ENCODE measurements around the gene PLP2. TPM values are rescaled to one million over a fixed set of nuclear protein-coding genes. Genes with fewer than 3 reads are reported as not detected.
"Not testable (repeated sequence)": the region's sequence is repeated elsewhere in the genome, so short reads cannot be mapped to it uniquely, and the experiment has no call there.

The PLP2 gene
- total RNA-seq, 5 donors from 2014 or later (not counting 1 experiment from before 2014, with no cell fraction given): 85.2 to 241 (median 207) TPM

GRCh38 chrX:49148390-49149100, 23.2 kb upstream of the PLP2 start:
- H3K36me3 Mint-ChIP-seq; POLR2A ChIA-PET; CTCF ChIA-PET; H3K36me3 ChIP-seq (ENCODE audit: control insufficient read depth in 2 of 2, extremely low read depth in 1 of 2, insufficient read depth in 1 of 2, low read length in 1 of 2); H3K4me3 Mint-ChIP-seq; H3K27ac ChIP-seq (ENCODE audit: low read length); DNase-seq; H3K27me3 ChIP-seq (replicated peaks in 1 of 2; ENCODE audit: control insufficient read depth in 2 of 2, extremely low read depth in 1 of 2, insufficient read depth in 2 of 2, low read length in 1 of 2); H3K4me1 Mint-ChIP-seq; H3K4me3 ChIP-seq (ENCODE audit: control insufficient read depth in 1 of 2, extremely low read depth in 1 of 2, low read length in 1 of 2); H3K27ac Mint-ChIP-seq; H3K9me3 Mint-ChIP-seq; H3K27me3 Mint-ChIP-seq; H3K9me3 ChIP-seq; ATAC-seq (replicated peaks in 1 of 4); H3K4me1 ChIP-seq (ENCODE audit: control insufficient read depth in 1 of 2, extremely low read depth in 1 of 2, insufficient read depth in 2 of 2, low read length in 2 of 2): not testable (repeated sequence)
- WGBS (ENCODE audit: insufficient coverage): 100% methylated on average over 1 of the region's 21 CpGs

GRCh38 chrX:49149291-49149690, 22.4 kb upstream of the PLP2 start:
- H3K4me1 ChIP-seq (ENCODE audit: control insufficient read depth in 1 of 2, extremely low read depth in 1 of 2, insufficient read depth in 2 of 2, low read length in 2 of 2); ATAC-seq (replicated peaks in 1 of 4); H3K4me3 Mint-ChIP-seq; H3K4me1 Mint-ChIP-seq; H3K9me3 Mint-ChIP-seq; DNase-seq; H3K27ac ChIP-seq (ENCODE audit: low read length); CTCF ChIA-PET; H3K4me3 ChIP-seq (ENCODE audit: control insufficient read depth in 1 of 2, extremely low read depth in 1 of 2, low read length in 1 of 2); H3K36me3 Mint-ChIP-seq; H3K27ac Mint-ChIP-seq; H3K9me3 ChIP-seq; H3K36me3 ChIP-seq (ENCODE audit: control insufficient read depth in 2 of 2, extremely low read depth in 1 of 2, insufficient read depth in 1 of 2, low read length in 1 of 2); H3K27me3 Mint-ChIP-seq; POLR2A ChIA-PET; H3K27me3 ChIP-seq (replicated peaks in 1 of 2; ENCODE audit: control insufficient read depth in 2 of 2, extremely low read depth in 1 of 2, insufficient read depth in 2 of 2, low read length in 1 of 2): not testable (repeated sequence)
- 100% methylated on average over 2 of the region's 14 CpGs for WGBS (ENCODE audit: insufficient coverage)

GRCh38 chrX:49153467-49153866, 18.2 kb upstream of the PLP2 start:
- no peaks in the 10 kb centered on the region for H3K27me3 Mint-ChIP-seq
- H3K36me3 Mint-ChIP-seq: no peaks in the 10 kb centered on the region
- ATAC-seq (replicated peaks in 1 of 4): no peak
- Histone ChIP-seq H3K27ac (ENCODE audit: low read length) (no peak overlapping the region), H3K27me3 (replicated peaks in 1 of 2; ENCODE audit: control insufficient read depth in 2 of 2, extremely low read depth in 1 of 2, insufficient read depth in 2 of 2, low read length in 1 of 2) (no peaks in the 10 kb centered on the region), H3K4me3 (ENCODE audit: control insufficient read depth in 1 of 2, extremely low read depth in 1 of 2, low read length in 1 of 2) (no peak overlapping the region), H3K4me1 (ENCODE audit: control insufficient read depth in 1 of 2, extremely low read depth in 1 of 2, insufficient read depth in 2 of 2, low read length in 2 of 2) (peaks cover 0 to 18% of the 10 kb centered on the region in 2 experiments), H3K9me3 (no peaks in the 10 kb centered on the region), H3K36me3 (ENCODE audit: control insufficient read depth in 2 of 2, extremely low read depth in 1 of 2, insufficient read depth in 1 of 2, low read length in 1 of 2) (no peaks in the 10 kb centered on the region)
- no peak overlapping the region for H3K27ac Mint-ChIP-seq
- CTCF ChIA-PET: no interaction called here
- no peak overlapping the region for H3K4me3 Mint-ChIP-seq
- no peaks in the 10 kb centered on the region for H3K9me3 Mint-ChIP-seq
- WGBS (ENCODE audit: insufficient coverage): no CpG with 5 or more reads among the region's 1 CpG
- POLR2A ChIA-PET: no interaction called here
- peaks cover 15 to 24% (median 16%) of the 10 kb centered on the region in 3 donors for H3K4me1 Mint-ChIP-seq
- DNase-seq: no peak

DNA sequence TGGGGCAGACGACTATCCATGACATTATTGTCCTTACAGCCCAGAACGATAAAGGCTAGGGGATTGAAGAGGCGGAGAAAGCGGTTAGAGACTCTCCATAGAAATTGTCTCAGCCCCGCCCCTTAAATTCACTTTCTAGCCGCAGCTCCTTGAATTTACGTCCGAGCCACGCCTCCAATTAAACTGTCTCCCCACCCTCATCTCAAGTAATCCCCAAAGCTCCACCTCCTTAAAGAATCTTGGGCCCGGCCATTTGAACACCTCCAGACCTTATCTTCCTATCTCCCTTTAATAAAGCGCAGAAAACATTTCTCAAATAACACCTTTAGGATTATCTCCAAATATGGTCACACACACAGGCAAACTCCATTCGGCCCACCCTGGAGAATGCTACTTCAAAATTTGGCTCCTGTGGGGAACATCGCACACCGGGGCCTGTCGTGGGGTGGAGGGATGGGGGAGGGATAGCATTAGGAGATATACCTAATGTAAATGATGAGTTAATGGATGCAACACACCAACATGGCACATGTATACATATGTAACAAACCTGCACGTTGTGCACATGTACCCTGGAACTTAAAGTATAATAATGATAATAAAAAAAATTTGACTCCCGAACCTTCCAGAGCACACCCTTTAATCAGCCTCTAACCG, 16.3 kb upstream of the PLP2 start:
- Mint-ChIP-seq H3K27me3 (no peaks in the 10 kb centered on the region), H3K4me1 (peaks cover 15 to 24% (median 16%) of the 10 kb centered on the region in 3 donors), H3K4me3 (peak overlapping the region; percentile 92 to 93 (median 92)), H3K36me3 (no peaks in the 10 kb centered on the region), H3K9me3 (no peaks in the 10 kb centered on the region), H3K27ac (peak overlapping the region; percentile 94 to 97)
- ATAC-seq (replicated peaks in 1 of 4) (peak in 3 of 4 experiments; percentile 2 to 26 (median 23)), DNase-seq (peak in 8 of 35 experiments; percentile 12 to 63 (median 26))
- Histone ChIP-seq H3K36me3 (ENCODE audit: control insufficient read depth in 2 of 2, extremely low read depth in 1 of 2, insufficient read depth in 1 of 2, low read length in 1 of 2) (no peaks in the 10 kb centered on the region), H3K9me3 (no peaks in the 10 kb centered on the region), H3K4me3 (ENCODE audit: control insufficient read depth in 1 of 2, extremely low read depth in 1 of 2, low read length in 1 of 2) (peak overlapping the region; percentile 47 to 63), H3K4me1 (ENCODE audit: control insufficient read depth in 1 of 2, extremely low read depth in 1 of 2, insufficient read depth in 2 of 2, low read length in 2 of 2) (peaks cover 0 to 18% of the 10 kb centered on the region in 2 experiments), H3K27me3 (replicated peaks in 1 of 2; ENCODE audit: control insufficient read depth in 2 of 2, extremely low read depth in 1 of 2, insufficient read depth in 2 of 2, low read length in 1 of 2) (no peaks in the 10 kb centered on the region), H3K27ac (ENCODE audit: low read length) (peak overlapping the region; percentile 90)
- CTCF ChIA-PET: interaction anchor here (0.6 to 1.7 kb wide), 11 partner anchors 11 to 679 kb away, joined by 3 to 25 read pairs (median 5); partner anchors contain the start of genes HDAC6 (in 1 of the 2) and PPP1R3F (in 1 of the 2)
- POLR2A ChIA-PET: interaction anchor here in 1 of 2 donors (0.8 kb wide), 2 partner anchors 36 to 612 kb away, joined by 3 to 6 read pairs; no protein-coding TSS in a partner anchor
- WGBS (ENCODE audit: insufficient coverage): 0% methylated on average over 3 of the region's 18 CpGs

DNA sequence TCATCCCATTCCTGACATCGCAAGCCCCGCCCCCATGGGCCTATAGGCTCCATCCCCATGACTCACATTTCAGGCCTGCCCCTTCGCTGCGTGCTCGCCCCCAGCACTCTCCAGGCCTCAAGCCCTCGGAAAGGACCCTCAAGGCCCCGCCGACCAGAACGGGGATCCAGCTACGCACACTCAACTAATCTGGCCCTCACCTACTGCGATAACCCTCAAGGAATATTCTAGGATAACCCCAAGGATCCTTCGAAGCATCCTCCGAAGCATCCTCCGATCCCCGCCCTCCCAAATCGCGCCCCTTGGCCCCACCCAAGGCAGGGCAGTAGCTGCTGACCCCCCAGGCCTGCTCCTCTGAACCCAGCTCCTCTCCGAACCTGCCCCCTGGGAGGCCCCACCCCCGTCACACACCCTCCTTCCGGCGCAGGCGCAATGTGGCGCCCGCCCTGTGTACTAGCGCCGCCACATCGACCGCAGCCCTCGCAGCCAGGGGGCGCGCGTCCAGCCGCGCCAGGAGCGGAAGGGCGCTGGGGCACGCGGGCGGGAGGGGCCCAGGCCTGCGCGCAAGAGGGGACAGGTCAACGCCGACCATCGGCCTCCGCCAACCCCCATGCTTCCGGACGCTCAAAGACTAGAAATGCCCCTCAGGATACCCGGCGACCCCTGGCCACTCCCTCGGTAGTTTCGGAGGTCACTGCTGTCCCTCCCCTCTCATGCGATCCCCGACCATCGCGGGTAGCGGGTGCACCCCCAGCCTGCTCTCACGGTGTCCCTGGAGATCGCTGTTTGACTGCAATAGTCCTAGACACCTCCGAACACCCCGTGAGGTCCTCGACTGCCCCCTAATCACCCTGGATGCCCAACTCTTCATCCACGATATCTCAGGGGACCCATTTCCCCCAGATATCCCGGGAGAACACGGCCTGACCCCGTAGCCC, 15.5 kb upstream of the PLP2 start:
- under 1% methylated on average over 33 of the region's 65 CpGs for WGBS (ENCODE audit: insufficient coverage)
- H3K27ac Mint-ChIP-seq: peak overlapping the region; percentile 94 to 97
- peaks cover 0 to 18% of the 10 kb centered on the region in 2 experiments for H3K4me1 ChIP-seq (ENCODE audit: control insufficient read depth in 1 of 2, extremely low read depth in 1 of 2, insufficient read depth in 2 of 2, low read length in 2 of 2)
- H3K4me3 Mint-ChIP-seq: peak overlapping the region; percentile 92 to 93 (median 92)
- ChIA-PET CTCF (interaction anchor here (0.6 to 1.7 kb wide), 8 partner anchors 11 to 354 kb away, joined by 3 to 25 read pairs (median 8); partner anchors contain the start of genes HDAC6 (in 1 of the 2) and PPP1R3F (in 1 of the 2)), POLR2A (interaction anchor here in 1 of 2 donors (0.8 kb wide), 1 partner anchor 35 kb away, joined by 6 read pairs; no protein-coding TSS in a partner anchor)
- H3K9me3 ChIP-seq: no peaks in the 10 kb centered on the region
- H3K27me3 Mint-ChIP-seq: no peaks in the 10 kb centered on the region
- peak overlapping the region; percentile 90 for H3K27ac ChIP-seq (ENCODE audit: low read length)
- H3K36me3 Mint-ChIP-seq: no peaks in the 10 kb centered on the region
- DNase-seq (peak; percentile 68 to 90 (median 81)), ATAC-seq (replicated peaks in 1 of 4) (peak; percentile 92 to 94 (median 93))
- H3K9me3 Mint-ChIP-seq: no peaks in the 10 kb centered on the region
- no peaks in the 10 kb centered on the region for H3K36me3 ChIP-seq (ENCODE audit: control insufficient read depth in 2 of 2, extremely low read depth in 1 of 2, insufficient read depth in 1 of 2, low read length in 1 of 2)
- H3K4me1 Mint-ChIP-seq: peaks cover 15 to 24% (median 16%) of the 10 kb centered on the region in 3 donors
- peak overlapping the region; percentile 47 to 63 for H3K4me3 ChIP-seq (ENCODE audit: control insufficient read depth in 1 of 2, extremely low read depth in 1 of 2, low read length in 1 of 2)
- H3K27me3 ChIP-seq (replicated peaks in 1 of 2; ENCODE audit: control insufficient read depth in 2 of 2, extremely low read depth in 1 of 2, insufficient read depth in 2 of 2, low read length in 1 of 2): no peaks in the 10 kb centered on the region
